SIG-M5 treated with dmso at 0.1 percent for 504 hours (cell line): ENCODE data around the gene RPH3AL.
"Not testable (repeated sequence)": the region's sequence is repeated elsewhere in the genome, so short reads cannot be mapped to it uniquely, and the experiment has no call there.

ENCODE experiments used
- DNase-seq: peaks from one replicate; lab custom pipeline; 2025; ENCODE audit not compliant: unreplicated experiment; lab: John Stamatoyannopoulos, UW

RPH3AL gene

GRCh38 chr17:205817-206216 lies 146.8 kb downstream of the RPH3AL start:
- no peak for DNase-seq

GRCh38 chr17:205148-205669 lies 147.4 kb downstream of the RPH3AL start:
- no peak for DNase-seq

GRCh38 chr17:204427-205147 lies 148.0 kb downstream of the RPH3AL start:
- DNase-seq, result no peak

GRCh38 chr17:202501-202951 lies 150.1 kb downstream of the RPH3AL start:
- DNase-seq, result no peak

GRCh38 chr17:201736-202135 lies 150.9 kb downstream of the RPH3AL start:
- not testable (repeated sequence) for DNase-seq

- not testable (repeated sequence) for DNase-seq
Observed at GRCh38 chr17:201257-201656, 151.3 kb downstream of the RPH3AL start.

GRCh38 chr17:200586-200985 lies 152.0 kb downstream of the RPH3AL start:
- no peak for DNase-seq

- no peak for DNase-seq
Observed at GRCh38 chr17:199806-200545, 152.6 kb downstream of the RPH3AL start.

- DNase-seq, result no peak
Observed at GRCh38 chr17:199191-199604, 153.4 kb downstream of the RPH3AL start.

- not testable (repeated sequence) for DNase-seq
Observed at GRCh38 chr17:198225-198624, 154.4 kb downstream of the RPH3AL start.

GRCh38 chr17:197352-197751 lies 155.3 kb downstream of the RPH3AL start:
- DNase-seq, result no peak

- DNase-seq, result no peak
Observed at GRCh38 chr17:194828-195602, 157.6 kb downstream of the RPH3AL start.

- no peak for DNase-seq
Observed at GRCh38 chr17:193841-194806, 158.5 kb downstream of the RPH3AL start.

GRCh38 chr17:193426-193810 lies 159.2 kb downstream of the RPH3AL start:
- no peak for DNase-seq

- no peak for DNase-seq
Observed at GRCh38 chr17:192666-193425, 159.8 kb downstream of the RPH3AL start.

- DNase-seq, result no peak
Observed at GRCh38 chr17:189444-189843, 163.2 kb downstream of the RPH3AL start.

GRCh38 chr17:187130-187529 lies 165.5 kb downstream of the RPH3AL start:
- DNase-seq, result no peak

- no peak for DNase-seq
Observed at GRCh38 chr17:185445-186138, 167.0 kb downstream of the RPH3AL start.

GRCh38 chr17:183021-183420 lies 169.6 kb downstream of the RPH3AL start:
- no peak for DNase-seq
